ENCODE results near the gene FAM209B.
A peak's percentile ranks its signal among the peaks of the same experiment; 100 is the strongest.
"Not testable (repeated sequence)": the region's sequence is repeated elsewhere in the genome, so short reads cannot be mapped to it uniquely, and the experiment has no call there.

The FAM209B gene

GRCh38 chr20:56554869-56555268, 21.8 kb downstream of the FAM209B start:
- ATAC-seq (replicated peaks) (no peak), DNase-seq (no peak)
- no peak overlapping the region for H3K4me3 Mint-ChIP-seq

DNA sequence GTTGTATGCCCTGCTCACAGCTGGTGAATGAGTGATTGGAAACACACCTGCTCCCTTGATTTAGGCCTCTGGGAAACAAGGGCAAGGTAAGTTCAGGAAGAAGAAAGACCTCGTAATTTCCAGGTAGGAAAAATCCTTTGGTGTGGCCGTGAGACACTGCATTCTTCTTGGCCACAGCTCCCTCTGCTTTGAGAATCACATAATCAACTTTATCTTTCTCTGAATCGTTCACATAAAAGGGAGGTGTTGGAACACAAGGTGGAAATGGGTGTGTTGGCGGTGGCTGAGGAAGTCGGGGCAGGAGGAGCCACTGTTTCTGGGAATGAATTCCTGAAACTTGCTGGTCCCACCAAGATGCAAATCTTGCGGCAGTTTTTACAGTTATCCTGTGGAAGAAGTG, 25.9 kb downstream of the FAM209B start:
- H3K27ac Mint-ChIP-seq = no peak overlapping the region
- no peaks in the 10 kb centered on the region for H3K9me3 Mint-ChIP-seq
- H3K27me3 Mint-ChIP-seq = peaks cover 5 to 15% of the 10 kb centered on the region in 2 donors
- no peaks in the 10 kb centered on the region for H3K4me1 Mint-ChIP-seq (ENCODE audit: low read depth in 2 of 2)
- no peak for ATAC-seq (replicated peaks)
- H3K4me3 Mint-ChIP-seq = no peak overlapping the region
- no peaks in the 10 kb centered on the region for H3K36me3 Mint-ChIP-seq (ENCODE audit: insufficient read depth)
- no peak for DNase-seq

More at GRCh38 chr20:56554869-56555268, 21.8 kb downstream of the FAM209B start:
- H3K36me3 Mint-ChIP-seq (ENCODE audit: insufficient read depth) = no peaks in the 10 kb centered on the region
- no peak overlapping the region for H3K27ac Mint-ChIP-seq
- H3K27me3 Mint-ChIP-seq = peaks cover 5 to 25% of the 10 kb centered on the region in 2 donors
- no peaks in the 10 kb centered on the region for H3K4me1 Mint-ChIP-seq (ENCODE audit: low read depth in 2 of 2)
- H3K9me3 Mint-ChIP-seq = no peaks in the 10 kb centered on the region

GRCh38 chr20:56564526-56564925, 31.5 kb downstream of the FAM209B start:
- not testable (repeated sequence) for ATAC-seq (replicated peaks); DNase-seq

GRCh38 chr20:56565511-56565910, 32.5 kb downstream of the FAM209B start:
- Mint-ChIP-seq H3K4me1 (ENCODE audit: low read depth in 2 of 2) (no peaks in the 10 kb centered on the region), H3K9me3 (no peaks in the 10 kb centered on the region), H3K27ac (peak overlapping the region in 1 of 2 donors; percentile 77), H3K27me3 (peaks cover 0 to 9% of the 10 kb centered on the region in 2 donors), H3K36me3 (ENCODE audit: insufficient read depth) (no peaks in the 10 kb centered on the region), H3K4me3 (no peak overlapping the region)
- no peak for ATAC-seq (replicated peaks)
- DNase-seq = no peak

More at GRCh38 chr20:56564526-56564925, 31.5 kb downstream of the FAM209B start:
- not testable (repeated sequence) for H3K4me3 Mint-ChIP-seq; H3K27me3 Mint-ChIP-seq; H3K9me3 Mint-ChIP-seq; H3K4me1 Mint-ChIP-seq (ENCODE audit: low read depth in 2 of 2); H3K36me3 Mint-ChIP-seq (ENCODE audit: insufficient read depth)
- peak overlapping the region in 1 of 2 donors; percentile 76 for H3K27ac Mint-ChIP-seq

DNA sequence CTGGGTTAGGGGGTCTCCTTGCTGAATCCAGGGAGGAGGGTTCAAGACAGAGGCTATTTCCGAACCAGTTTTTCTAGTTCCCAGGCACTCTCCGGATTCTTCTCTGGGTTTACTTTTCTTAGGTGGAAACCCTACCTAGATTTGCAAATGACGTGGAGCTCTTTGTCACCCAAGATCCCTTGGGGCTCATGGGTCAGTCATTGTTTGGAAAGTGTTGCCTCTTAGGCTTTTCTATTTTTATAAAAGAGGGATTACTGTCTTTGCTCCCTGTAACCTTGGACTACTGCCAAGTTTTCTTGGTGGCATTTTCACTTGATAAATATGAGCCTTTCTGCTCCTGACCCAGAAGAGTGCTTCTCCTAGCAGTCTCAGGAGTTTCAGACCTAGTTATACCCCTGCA, 33.6 kb downstream of the FAM209B start:
- ATAC-seq (replicated peaks) (no peak), DNase-seq (no peak)
- no peak overlapping the region for H3K27ac Mint-ChIP-seq
- H3K9me3 Mint-ChIP-seq = no peaks in the 10 kb centered on the region
- H3K27me3 Mint-ChIP-seq = peaks cover 9 to 21% of the 10 kb centered on the region in 2 donors
- H3K4me3 Mint-ChIP-seq = no peak overlapping the region
- H3K4me1 Mint-ChIP-seq (ENCODE audit: low read depth in 2 of 2) = no peaks in the 10 kb centered on the region
- H3K36me3 Mint-ChIP-seq (ENCODE audit: insufficient read depth) = no peaks in the 10 kb centered on the region

GRCh38 chr20:56570832-56571231, 37.8 kb downstream of the FAM209B start:
- DNase-seq (no peak), ATAC-seq (replicated peaks) (no peak)
- no peaks in the 10 kb centered on the region for H3K36me3 Mint-ChIP-seq (ENCODE audit: insufficient read depth)
- peaks cover 31 to 50% of the 10 kb centered on the region in 2 donors for H3K27me3 Mint-ChIP-seq
- no peaks in the 10 kb centered on the region for H3K9me3 Mint-ChIP-seq
- no peak overlapping the region for H3K4me3 Mint-ChIP-seq
- no peaks in the 10 kb centered on the region for H3K4me1 Mint-ChIP-seq (ENCODE audit: low read depth in 2 of 2)
- H3K27ac Mint-ChIP-seq = no peak overlapping the region

DNA sequence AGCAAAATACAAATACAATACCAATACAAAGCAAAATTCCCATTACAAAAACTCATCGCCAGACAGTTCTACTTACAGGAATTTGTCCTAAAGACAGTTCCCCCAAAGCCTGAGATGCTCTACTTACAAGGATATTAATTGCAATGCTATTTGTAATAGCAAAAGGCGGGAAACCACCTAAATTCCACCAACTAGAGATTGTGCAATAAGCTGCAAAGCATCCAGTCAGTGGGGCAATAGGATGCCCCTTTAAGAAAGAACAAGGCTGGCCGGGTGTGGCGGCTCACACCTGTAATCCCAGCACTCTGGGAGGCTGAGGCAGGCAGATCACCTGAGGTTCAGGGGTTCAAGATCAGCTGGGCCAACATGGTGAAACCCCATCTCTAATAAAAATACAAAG, 39.1 kb downstream of the FAM209B start:
- no peaks in the 10 kb centered on the region for H3K9me3 Mint-ChIP-seq
- ATAC-seq (replicated peaks) (no peak), DNase-seq (no peak)
- no peak overlapping the region for H3K4me3 Mint-ChIP-seq
- H3K27me3 Mint-ChIP-seq = peaks cover 37 to 59% of the 10 kb centered on the region in 2 donors
- H3K27ac Mint-ChIP-seq = no peak overlapping the region
- H3K36me3 Mint-ChIP-seq (ENCODE audit: insufficient read depth) = no peaks in the 10 kb centered on the region
- no peaks in the 10 kb centered on the region for H3K4me1 Mint-ChIP-seq (ENCODE audit: low read depth in 2 of 2)

DNA sequence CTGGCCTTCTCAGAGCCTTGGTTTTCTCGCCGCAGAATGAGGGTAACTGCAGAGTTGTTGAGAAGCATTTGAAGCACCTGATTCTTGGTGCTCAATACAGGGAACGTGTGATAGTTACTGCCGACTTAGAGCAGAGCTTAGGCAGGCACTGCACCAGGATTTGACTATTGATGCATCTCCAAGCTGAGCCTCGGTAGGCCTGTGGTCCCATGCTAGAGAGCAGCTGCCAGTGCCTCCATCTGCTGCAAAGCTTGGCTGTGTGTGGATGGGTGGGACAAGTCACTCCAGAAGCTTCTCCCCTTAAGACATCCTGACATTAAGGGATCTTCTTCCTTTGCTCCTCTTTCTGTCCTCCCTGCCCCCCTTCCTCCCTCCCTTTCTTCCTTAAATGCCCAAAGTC, 40.9 kb downstream of the FAM209B start:
- Mint-ChIP-seq H3K27ac (no peak overlapping the region), H3K36me3 (ENCODE audit: insufficient read depth) (no peaks in the 10 kb centered on the region), H3K4me1 (ENCODE audit: low read depth in 2 of 2) (no peaks in the 10 kb centered on the region), H3K4me3 (no peak overlapping the region), H3K27me3 (peaks cover 39 to 59% of the 10 kb centered on the region in 2 donors), H3K9me3 (no peaks in the 10 kb centered on the region)
- DNase-seq (no peak), ATAC-seq (replicated peaks) (no peak)

DNA sequence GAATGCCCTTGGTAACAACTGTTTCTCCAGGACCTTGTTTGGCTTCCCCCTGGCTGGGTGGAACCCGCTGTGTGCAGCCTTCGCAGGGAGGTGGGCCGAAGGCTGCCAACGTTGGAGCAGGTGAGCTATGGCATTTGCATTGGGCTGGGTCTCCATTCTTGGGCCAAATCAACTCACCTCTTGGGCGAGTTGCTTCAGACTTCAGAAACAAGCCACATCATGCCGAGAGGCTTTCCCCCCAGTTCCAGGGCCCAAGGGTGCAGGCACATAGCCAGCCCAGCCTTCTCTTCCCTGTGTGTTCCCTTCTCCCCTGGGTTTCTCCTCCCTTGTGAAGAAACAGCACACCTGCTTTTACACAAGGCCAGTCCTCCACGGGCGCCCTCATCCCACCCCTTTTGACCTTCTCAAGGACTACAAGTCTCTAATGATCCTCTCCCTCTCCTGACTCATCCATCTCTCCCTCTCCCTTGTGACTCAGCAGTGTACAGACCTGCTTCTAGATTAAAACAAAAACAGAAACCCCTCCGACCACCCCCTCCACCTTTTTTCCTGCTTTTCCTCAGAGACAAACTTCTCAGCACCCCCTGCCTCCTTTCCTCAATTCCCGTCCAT, 41.6 kb downstream of the FAM209B start:
- no peaks in the 10 kb centered on the region for H3K4me1 Mint-ChIP-seq (ENCODE audit: low read depth in 2 of 2)
- no peak for ATAC-seq (replicated peaks)
- no peak overlapping the region for H3K27ac Mint-ChIP-seq
- no peaks in the 10 kb centered on the region for H3K36me3 Mint-ChIP-seq (ENCODE audit: insufficient read depth)
- no peak overlapping the region for H3K4me3 Mint-ChIP-seq
- H3K27me3 Mint-ChIP-seq = peaks cover 45 to 64% of the 10 kb centered on the region in 2 donors
- DNase-seq = no peak
- H3K9me3 Mint-ChIP-seq = no peaks in the 10 kb centered on the region

DNA sequence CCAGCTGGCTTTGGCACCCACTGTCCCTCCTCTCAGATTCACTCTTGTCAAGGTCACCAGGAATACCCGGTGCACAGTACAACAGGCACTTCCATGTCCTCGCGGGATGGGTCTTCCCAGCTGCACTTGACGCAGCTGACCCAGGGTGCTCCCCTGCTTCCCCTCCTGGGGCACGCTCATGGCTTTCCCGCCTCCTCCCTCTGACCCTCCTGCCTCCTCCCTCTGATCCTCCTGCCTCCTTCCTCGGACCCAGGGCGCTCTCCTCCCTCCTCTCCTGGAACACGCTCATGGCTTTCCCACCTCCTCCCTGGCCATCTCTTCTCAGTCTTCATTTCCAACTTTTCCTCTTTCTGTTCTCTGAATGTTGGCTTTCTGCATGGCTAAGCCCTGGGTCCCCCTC, 42.1 kb downstream of the FAM209B start:
- no peaks in the 10 kb centered on the region for H3K9me3 Mint-ChIP-seq
- peaks cover 50 to 64% of the 10 kb centered on the region in 2 donors for H3K27me3 Mint-ChIP-seq
- no peak for DNase-seq
- no peaks in the 10 kb centered on the region for H3K36me3 Mint-ChIP-seq (ENCODE audit: insufficient read depth)
- H3K27ac Mint-ChIP-seq = no peak overlapping the region
- no peak for ATAC-seq (replicated peaks)
- H3K4me3 Mint-ChIP-seq = no peak overlapping the region
- H3K4me1 Mint-ChIP-seq (ENCODE audit: low read depth in 2 of 2) = no peaks in the 10 kb centered on the region

GRCh38 chr20:56575961-56576360, 42.9 kb downstream of the FAM209B start:
- ATAC-seq (replicated peaks) (no peak), DNase-seq (no peak)
- no peak overlapping the region for H3K27ac Mint-ChIP-seq
- no peaks in the 10 kb centered on the region for H3K4me1 Mint-ChIP-seq (ENCODE audit: low read depth in 2 of 2)
- peaks cover 54 to 63% of the 10 kb centered on the region in 2 donors for H3K27me3 Mint-ChIP-seq
- no peak overlapping the region for H3K4me3 Mint-ChIP-seq
- H3K36me3 Mint-ChIP-seq (ENCODE audit: insufficient read depth) = no peaks in the 10 kb centered on the region
- H3K9me3 Mint-ChIP-seq = no peaks in the 10 kb centered on the region

GRCh38 chr20:56579301-56579710, 46.3 kb downstream of the FAM209B start:
- no peak for DNase-seq
- Mint-ChIP-seq H3K4me3 (no peak overlapping the region), H3K4me1 (ENCODE audit: low read depth in 2 of 2) (no peaks in the 10 kb centered on the region), H3K27me3 (peaks cover 46 to 54% of the 10 kb centered on the region in 2 donors), H3K36me3 (ENCODE audit: insufficient read depth) (no peaks in the 10 kb centered on the region), H3K9me3 (no peaks in the 10 kb centered on the region), H3K27ac (no peak overlapping the region)
- ATAC-seq (replicated peaks) = no peak

DNA sequence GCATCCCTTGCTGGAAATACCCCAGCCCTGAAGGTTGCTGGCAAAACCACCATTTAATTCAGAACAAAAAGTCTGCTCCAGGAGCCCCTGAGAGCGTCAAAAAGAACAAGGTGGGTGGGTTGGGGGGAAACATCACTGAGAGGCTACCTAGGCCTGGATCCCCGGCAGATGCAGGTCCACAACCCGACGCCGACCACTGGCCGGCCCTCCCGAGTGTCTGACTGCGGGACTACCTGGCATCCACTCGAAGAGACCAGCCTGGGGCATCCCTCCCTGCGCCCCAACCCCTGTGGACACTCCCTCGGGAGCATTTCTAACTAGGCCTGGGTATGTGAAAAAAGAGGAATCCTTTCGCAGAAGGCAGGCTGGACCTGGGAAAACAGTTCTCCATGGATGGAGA, 47.2 kb downstream of the FAM209B start:
- ATAC-seq (replicated peaks) (no peak), DNase-seq (no peak)
- Mint-ChIP-seq H3K36me3 (ENCODE audit: insufficient read depth) (no peaks in the 10 kb centered on the region), H3K4me1 (ENCODE audit: low read depth in 2 of 2) (no peaks in the 10 kb centered on the region), H3K27me3 (peaks cover 39 to 50% of the 10 kb centered on the region in 2 donors), H3K9me3 (no peaks in the 10 kb centered on the region), H3K4me3 (no peak overlapping the region), H3K27ac (no peak overlapping the region)

DNA sequence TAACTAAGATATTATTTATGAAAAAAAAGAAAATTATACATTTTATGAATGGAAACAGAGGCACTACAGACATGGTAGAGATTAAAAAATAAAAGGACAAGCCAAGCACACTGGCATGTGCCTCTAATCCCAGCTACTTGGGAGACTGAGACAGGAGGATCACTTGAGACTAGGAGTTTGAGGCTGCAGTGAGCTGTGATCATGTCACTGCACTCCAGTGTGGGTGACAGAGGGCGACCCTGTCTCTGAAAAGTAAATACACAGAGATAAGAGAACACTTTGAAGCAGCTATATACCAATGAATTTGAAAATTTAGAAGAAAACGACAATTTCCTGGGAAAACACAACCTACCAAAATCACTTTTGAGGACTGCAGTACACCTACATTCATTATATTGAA, 48.7 kb downstream of the FAM209B start:
- Mint-ChIP-seq H3K36me3 (ENCODE audit: insufficient read depth) (no peaks in the 10 kb centered on the region), H3K27ac (no peak overlapping the region), H3K4me1 (ENCODE audit: low read depth in 2 of 2) (no peaks in the 10 kb centered on the region), H3K27me3 (peaks cover 26 to 36% of the 10 kb centered on the region in 2 donors), H3K9me3 (no peaks in the 10 kb centered on the region), H3K4me3 (no peak overlapping the region)
- no peak for DNase-seq
- no peak for ATAC-seq (replicated peaks)
